ENCODE measurements around the gene INPP4B.

The INPP4B gene
- 277 to 418 (median 385) reads per million in 4 donors for total RNA-seq

DNA sequence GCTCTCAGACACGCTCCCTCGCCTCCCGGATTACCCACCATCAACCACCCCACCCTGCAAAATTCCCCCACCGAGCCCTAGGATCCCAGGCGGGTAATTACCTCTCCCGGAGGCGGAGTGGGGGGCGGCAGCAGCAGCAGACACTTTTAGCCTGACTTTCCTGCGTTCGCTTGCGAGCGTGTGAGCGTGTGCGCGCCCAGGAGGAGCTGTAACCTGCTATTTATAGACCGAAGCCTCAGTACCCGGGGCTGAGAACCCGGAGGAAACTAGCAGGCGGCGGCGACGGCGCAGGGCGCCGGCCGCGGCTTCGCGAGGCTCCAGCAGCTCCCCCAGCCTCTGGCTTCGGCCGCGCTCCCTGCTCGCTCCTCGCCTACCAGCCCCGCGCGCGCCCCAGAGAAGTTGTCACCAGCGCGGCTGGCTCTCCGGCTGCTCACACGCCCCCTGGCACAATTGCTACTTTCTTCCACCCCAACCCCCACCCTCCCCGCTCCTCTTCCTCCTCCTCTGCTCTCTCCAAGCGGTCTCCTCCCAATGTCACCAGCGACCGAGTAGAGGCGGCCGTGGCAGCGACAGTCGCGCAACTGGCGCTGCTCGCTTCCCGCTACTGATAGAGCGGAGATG, at the start of gene INPP4B:
TSS of gene INPP4B (minus strand) at position 194 of the 621 bp plus-strand sequence.
- peak; percentile 11 to 66 (median 26) for DNase-seq

DNA sequence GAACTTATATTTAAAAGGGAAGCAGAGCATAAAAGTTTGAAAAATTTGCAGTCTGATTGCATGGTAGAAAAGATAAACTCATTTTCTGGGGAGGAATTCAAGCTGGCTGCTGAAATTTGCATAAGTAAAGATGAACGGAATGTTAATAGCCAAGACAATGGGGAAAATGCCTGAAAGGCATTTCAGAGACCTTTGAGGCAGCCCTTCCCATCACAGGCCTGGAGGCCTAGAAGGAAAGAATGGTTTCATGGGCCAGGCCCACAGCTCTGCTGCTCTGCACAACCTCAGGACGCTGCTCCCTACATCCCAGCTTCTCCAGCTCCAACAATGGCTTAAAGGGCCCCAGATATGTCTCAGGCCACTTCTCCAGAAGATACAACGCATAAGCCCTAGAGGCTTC, 46.9 kb upstream of the INPP4B start:
- no peak for DNase-seq

GRCh38 chr4:142886566-142886965, 40.5 kb upstream of the INPP4B start:
- no peak for DNase-seq

DNA sequence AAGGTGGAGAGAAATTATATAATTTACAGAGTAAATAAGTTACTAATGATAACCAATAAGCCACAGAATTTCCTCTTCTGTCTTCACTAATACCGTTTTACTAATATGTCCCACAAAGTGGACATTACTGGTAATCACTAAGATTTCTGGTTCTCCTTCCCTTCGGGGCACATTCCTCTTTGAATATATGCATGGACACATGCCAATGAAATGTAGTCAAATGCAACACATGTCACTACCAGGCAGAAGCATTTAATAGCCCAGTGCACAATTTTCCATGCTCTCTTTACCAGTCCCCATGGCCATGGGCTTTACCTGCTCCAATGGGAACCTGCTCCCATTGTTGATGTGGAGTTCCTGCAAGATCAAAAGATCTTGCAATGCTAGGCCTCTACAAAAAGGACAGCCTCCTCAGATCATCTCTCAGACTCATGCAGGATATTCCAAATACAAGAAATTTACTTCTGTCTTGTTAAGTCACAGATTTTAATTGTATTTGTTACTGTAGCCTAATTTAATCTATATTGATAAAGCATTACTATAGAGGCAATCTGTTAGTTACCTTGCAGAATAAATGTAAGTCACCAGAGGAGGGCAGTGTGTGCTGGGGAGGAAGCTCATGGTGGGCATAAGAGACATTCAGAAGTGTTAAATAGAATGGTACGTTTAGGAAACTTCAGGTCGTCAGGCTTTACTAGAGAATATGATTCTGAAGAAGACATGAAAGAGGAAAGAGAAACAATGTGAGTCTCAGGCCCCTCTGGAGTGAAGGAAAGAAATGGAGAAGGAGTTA, 37.1 kb upstream of the INPP4B start:
- DNase-seq: no peak

DNA sequence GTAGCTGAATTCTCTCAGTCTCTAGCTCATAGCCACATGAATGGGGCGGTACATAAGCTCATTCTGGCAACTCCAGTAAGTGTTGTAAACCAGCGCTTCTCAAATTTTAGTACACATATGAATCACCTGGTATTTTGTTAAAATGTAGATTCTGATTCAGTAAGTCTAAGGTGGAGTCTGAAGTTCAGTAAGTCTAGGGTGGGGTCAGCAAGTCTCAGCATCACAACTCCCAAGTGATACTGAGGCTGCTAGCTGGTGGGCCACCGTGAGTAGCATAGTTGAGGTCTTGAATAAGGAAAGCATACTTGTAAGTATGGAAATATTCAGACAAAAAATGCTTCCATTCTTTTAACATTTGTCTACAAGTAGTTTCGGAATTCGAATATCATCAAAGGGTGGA, 36.1 kb upstream of the INPP4B start:
- DNase-seq: no peak

DNA sequence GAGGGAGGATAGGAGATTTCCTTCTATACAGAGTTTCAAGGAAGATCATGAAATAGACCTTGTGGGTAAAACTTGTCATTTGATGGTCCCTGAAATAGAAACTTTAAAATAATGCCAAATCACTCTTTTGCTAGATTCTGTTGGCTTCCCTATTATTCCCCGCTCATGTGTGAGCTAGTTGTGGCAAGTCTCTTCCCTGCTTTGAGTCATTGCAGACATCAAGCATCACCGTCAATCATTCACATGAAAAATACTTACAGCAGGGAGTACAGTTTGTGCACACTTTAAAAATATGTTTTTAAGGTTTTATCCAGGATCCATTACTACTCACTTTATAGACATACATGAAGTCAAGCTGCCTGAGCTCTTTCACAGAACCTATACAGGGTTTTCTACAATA, 35.2 kb upstream of the INPP4B start:
- no peak for DNase-seq

GRCh38 chr4:142875117-142875516, 29.0 kb upstream of the INPP4B start:
- DNase-seq: no peak

- no peak for DNase-seq
These were observed 28.6 kb upstream of the INPP4B start for GRCh38 chr4:142874684-142875083.

DNA sequence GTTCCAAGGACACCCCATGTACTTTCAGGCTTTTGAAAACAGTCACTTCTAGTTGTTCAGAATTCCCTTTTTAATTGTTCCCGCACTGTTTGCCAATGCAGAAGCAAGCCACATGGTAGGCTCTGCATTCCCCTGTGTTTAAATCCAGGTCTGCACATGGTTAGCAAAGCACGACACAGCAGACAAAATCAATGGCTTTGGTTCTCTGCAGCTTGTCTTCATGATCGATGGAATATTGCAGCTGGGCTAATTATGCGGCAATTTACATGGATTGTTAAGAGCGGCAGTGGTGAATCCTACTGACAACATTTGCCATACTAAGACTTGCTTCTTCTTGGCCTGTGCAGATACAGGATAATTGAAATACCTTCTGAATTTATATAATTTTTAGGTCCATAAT, 20.6 kb upstream of the INPP4B start:
- DNase-seq: no peak

DNA sequence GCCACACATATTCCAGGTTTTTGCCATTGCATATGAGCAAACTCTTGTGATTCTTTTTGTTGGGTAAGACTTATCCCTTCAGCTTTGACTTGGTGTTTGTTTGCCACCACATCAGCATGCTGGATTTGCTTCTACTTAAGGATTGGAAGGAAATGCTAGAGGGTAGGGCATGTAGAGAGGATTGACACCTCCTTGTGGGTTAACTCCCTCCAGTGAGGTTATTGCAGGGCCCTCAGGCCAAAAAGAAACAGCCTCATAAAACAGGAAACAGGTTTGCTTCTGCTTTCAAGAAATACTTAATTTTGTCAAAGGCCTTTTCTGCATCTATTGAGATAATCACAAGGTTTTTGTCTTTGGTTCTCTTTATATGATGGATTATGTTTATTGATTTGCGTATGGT, 15.2 kb upstream of the INPP4B start:
- DNase-seq: no peak

DNA sequence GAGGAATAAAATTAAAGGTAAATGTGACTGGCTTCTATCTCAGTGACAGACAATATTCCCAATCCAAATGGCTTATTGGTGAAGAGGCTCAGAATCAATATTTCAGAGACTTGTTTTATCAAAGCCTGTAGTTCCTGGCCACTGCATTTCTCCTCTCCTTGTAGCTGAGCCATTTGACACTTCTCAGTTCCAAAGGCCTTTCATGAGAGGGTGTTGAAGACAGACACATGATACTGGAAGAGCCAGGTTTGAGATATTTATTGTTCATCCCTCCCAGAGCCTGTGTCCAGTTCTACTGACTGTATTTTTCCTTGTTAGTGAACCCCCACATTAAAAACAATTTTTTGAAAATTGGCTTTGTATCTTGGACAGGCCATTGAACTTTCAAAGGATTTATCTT, 12.9 kb upstream of the INPP4B start:
- DNase-seq: no peak

DNA sequence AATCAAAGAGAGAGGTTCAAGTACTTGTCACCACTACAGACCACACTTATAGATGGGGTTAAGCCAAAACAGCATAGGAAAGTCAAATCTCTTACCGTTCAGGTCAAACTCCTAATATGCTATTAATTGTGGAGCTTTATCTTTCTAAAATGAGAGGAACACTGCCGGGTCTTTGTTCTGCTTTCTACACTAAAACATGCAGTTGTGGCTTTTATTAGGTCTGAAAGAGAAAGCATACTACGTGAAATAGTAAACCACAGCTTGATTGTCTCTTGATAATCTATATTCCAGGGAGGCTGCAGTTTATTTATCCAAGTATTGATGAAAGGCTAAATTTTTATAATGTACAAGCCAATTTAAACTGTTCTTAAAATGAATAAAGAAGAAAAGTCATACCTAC, 12.3 kb upstream of the INPP4B start:
- DNase-seq: no peak

DNA sequence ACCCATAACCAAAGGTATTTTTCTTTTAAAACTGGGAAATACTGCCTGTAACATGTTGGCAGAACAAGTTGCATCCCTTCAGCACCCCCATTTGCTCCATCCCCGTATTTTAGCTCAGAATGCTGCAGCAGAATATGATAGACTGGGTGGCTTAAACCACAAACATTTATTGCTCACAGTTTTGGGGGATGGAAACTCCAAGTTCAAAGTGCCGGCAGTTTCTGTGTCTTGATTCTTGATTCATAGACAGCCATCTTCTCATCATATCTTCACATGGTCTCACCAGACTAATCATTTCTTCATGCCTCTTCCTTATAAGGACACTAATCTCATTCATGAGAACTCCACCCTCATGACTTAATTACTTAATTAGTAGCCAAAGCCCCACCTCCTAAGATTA, 10.5 kb upstream of the INPP4B start:
- no peak for DNase-seq

DNA sequence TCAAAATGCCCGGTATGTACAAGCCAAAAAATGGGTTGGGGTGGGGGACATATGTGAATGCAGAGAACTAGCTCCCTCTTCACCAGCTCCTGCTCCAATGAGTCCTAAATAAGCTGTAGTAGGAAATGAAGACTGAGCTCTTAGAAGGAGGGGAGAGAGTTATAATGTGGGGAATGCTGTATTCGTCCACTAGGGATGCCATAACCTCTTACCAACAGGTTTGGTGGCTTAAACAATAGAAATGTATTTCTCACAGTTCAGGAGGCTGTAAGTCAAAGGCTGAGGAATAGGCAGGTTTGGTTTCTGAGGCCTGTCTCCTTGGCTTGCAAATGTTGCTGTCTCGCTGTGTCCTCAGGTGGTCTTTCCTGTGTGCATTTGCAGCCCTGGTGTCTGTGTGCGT, 4.4 kb upstream of the INPP4B start:
- no peak for DNase-seq

GRCh38 chr4:142846729-142847596, 862 bp upstream of the INPP4B start:
- DNase-seq: peak; percentile 42 to 72 (median 62)

DNA sequence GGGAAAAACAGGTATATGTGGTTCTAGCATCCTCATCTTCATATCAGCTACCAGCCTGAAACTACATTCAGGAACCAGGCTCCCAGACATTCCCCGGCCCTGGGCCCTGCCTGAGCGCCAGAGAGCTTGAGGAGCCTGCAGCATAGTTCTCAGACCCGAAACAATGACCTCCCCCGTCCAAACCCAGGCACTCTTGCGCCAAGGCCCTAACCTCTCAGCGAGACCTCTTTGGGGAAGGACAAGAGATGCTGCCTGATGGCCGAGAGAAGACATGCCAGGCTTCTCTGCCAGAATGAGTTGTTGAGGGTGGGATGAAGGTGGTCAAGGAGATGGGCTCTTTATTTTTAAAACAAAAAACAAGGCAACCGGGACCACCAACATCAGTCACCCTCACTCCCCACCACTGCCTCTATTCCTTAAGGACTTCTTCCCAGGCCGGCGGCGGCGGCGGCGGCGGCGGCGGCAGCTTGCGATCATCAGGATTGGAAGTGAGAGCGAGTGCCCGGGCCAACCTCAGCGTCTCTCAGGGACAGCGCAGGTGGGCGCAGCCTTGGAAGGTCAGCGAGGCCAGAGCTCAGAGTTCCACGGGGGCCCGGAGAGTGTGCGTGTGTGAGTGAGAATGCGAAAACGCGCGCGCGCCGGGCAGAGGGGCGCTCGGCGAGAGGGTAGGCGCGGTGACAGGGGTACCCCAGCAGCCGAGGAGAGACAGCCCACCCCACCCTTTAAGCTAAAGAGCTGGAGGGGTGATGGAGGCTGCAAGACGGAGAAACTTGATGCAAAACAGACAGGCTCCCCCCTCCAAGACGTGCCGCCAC, 601 bp downstream of the INPP4B start:
- DNase-seq: peak in 1 of 5 donors; percentile 10

DNA sequence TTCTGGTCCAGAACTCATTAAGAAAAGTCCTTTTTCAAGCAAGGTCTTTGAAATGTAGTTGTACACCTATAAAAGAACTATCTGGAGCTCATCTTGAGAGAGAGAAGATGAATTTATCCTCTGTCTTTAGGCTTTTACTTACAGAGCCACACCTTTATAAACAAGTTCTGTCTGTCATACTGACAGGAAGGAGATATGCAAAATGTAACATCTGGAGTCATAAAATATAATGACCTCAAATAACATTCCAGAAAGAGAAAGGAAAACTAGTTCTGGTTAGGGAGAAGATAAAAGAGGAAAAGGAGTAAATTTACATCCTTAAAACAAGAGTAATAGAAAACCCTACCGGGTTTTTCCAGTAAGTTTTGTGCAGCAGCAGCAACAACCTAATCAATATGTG, 1.3 kb downstream of the INPP4B start:
- no peak for DNase-seq

DNA sequence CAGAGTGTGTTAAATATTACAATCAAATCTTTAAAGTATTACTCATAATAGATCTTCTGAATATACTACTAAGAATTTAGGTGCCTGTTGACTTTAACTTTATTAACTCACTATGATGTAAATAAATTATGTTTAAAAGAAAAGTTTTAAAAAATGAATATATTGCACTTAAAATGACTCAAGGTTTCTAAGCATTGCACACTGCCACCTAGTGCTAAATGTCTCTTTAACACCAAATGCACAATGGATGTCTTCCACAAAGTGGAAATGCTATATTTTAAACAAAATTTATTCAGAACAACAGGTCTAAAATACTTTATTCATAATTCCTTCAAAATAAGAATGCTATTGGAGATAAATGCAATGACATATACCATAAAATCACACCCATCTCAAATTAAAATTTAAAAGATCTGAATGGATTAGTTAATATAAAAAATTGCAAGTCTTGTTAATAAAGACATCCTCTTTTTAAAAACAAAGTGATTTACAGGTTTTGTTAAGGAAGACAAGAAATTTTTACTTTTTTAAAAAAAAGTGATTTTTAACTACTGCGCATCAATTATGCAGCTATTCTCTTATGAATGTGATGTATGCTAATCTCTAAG, 5.5 kb downstream of the INPP4B start:
- peak in 1 of 5 donors; percentile 35 for DNase-seq

GRCh38 chr4:142838778-142839177, 7.3 kb downstream of the INPP4B start:
- DNase-seq: no peak

DNA sequence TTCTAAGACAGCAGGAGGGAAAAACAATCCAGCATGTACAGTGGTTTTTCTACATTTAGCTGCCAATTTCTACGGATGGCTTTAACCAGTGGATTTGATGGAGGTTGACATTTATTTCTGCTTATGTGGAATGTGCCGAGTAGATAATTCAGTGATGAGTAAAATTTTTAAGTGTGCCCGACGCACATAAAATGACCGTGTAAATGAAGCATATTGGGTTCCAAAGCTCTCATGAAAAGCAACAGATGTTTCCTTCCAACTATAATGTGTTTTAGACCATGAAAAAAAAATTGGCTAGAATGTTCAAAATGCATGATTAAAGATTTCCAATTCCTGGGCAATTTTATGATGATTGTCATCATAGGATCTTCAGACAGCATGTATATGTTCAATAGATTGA, 14.1 kb downstream of the INPP4B start:
- DNase-seq: no peak

DNA sequence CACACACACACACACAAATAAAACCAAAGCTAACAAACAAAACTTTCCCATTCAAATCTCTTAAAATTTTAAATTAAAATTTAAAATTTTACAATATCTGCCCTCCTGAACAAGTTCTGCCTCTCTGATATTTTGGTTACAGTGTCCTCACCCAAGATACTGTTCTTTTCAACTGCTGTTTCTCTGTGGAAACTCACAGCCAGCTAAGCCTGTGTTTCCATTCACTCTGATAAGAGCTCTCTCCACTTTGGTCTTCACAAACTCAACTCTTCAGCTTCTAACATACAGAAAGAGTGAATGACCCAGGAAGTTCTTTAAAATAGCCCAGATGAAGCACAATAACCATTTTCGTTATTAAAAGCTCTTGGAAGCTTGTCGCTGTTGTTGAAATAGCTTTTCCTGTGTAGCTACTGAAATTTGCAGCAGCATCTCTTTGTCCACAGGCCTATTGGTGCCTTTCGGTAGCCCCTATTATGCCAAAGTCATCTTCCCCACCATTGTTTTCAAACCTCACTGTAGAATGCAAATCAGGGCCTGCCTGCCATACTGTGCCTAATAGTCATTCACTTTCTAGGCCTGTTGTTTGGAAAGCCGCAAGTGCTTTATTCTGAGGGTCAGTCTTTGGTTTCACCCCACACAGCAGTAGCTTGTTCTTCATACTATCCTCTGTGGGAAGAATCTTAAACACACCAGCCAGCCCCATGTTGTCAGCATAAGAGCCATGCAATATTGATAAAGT, 19.4 kb downstream of the INPP4B start:
- DNase-seq: no peak
